Right ventricle myocardium superior (tissue), 1 donor: ENCODE results near the gene HAUS1. TPM values are rescaled to one million over a fixed set of nuclear protein-coding genes. Genes with fewer than 3 reads are reported as not detected.
"Not testable (repeated sequence)": the region's sequence is repeated elsewhere in the genome, so short reads cannot be mapped to it uniquely, and the experiment has no call there.

Experiments used
- ATAC-seq: fragments of 200-7000 bp; cut with Tn5 transposase; one replicate; pipeline ENCODE4 v1.9.1; 2020; ENCODE audit warnings: mild to moderate bottlenecking; ENCODE audit not compliant: poor library complexity
- DNase-seq: peaks from one replicate; pipeline ENCODE4 v3.0.0-alpha.2; 2020
- intact Hi-C: fragments of 100-400 bp; cut with DNase I; formaldehyde crosslinking; loops from one replicate; pipeline ENCODE4 v1.11.2; 2022
- total RNA-seq: library from RNA; stranded (reverse); fragmentation: NEBNext Ultra II Directional; extraction: Animal tissue kit (Norgen Biotek cat#: 25700); gene quantifications from one replicate; pipeline ENCODE4 v1.2.1, GENCODE V29; 2021
- donor health status: DM: no; HTN: yes; CAD: no; lungs with severe emphysema.

Gene HAUS1
- total RNA-seq, 1 donor from 2014 or later: 5.5 TPM

GRCh38 chr18:46148810-46149209 lies 44.6 kb downstream of the HAUS1 start:
- peak; percentile 57 for ATAC-seq
- intact Hi-C loops: loop anchor here (5.0 to 10.0 kb wide), 2 partner anchors 376 to 508 kb away; partner anchors contain the start of gene LOXHD1

GRCh38 chr18:46152436-46152807 lies 48.2 kb downstream of the HAUS1 start:
- intact Hi-C loops: no loop called here
- peak; percentile 62 for DNase-seq
- peak; percentile 69 for ATAC-seq

More at GRCh38 chr18:46148810-46149209, 44.6 kb downstream of the HAUS1 start:
- no peak for DNase-seq

DNA sequence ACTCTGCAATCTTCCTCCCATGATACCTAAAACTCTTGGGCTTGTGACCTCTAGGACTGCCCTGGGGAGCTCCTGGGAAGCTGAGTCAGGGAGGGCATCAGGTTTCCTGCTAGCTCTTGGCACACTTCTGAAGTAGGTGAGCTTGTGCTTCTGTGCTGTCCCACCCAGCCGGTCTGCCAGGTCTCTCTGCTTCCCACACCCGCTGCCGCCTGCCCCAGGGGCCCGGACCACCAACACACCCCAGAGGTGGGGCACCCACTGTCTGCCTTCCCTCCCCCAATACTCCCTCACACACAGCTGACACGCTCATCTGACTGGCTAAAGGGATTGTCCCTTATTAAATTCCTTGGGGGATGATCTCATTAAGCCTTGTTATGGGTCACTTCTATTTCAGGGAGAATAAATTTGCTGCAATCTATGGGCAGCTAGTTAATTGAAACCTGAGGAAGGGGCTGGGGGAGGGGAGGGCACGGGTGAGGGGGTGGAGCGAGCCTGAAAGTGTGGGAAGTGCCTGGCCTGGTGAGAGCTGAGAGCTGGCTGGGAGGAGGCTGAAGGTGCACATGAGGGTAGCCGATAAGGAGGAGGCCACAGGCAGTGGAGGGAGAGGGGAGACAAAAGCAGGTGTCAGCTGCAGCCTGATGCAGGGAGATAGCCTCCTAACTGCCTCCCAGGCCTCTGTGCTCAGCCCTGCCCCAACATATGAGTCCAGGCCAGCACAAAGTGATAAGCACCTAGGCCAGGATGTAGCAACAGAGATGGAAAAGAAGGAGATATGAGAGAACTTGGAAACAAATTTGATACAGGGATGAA lies 48.8 kb downstream of the HAUS1 start:
- intact Hi-C loops: no loop called here
- ATAC-seq (peak; percentile 22), DNase-seq (no peak)

DNA sequence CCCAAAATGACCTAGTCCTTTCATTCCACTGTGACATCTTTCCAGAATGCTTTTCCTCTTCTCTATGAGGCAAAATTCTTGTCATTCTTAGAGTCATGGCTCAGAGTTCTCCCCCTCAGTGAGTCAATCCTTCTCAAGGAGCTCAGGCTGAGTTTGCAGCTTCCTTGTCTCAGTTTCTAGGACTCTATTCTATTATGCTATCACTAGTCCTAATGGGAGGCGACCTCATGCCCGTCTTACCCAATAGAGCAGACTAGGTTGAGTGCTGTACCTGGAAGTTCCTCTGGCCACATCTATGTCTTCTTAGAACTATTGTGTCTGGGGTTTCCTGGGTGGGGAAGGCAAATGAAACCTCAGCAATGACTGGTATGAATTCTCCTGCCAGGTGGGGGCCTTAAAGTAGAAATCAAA lies 51.5 kb downstream of the HAUS1 start:
- intact Hi-C loops: no loop called here
- DNase-seq: no peak
- ATAC-seq: no peak

- ATAC-seq (no peak), DNase-seq (no peak)
- intact Hi-C loops: no loop called here
Measured at GRCh38 chr18:46156124-46156745, 52.0 kb downstream of the HAUS1 start.

- no peak for ATAC-seq
- intact Hi-C loops: no loop called here
- no peak for DNase-seq
Measured at GRCh38 chr18:46156843-46157242, 52.7 kb downstream of the HAUS1 start.

DNA sequence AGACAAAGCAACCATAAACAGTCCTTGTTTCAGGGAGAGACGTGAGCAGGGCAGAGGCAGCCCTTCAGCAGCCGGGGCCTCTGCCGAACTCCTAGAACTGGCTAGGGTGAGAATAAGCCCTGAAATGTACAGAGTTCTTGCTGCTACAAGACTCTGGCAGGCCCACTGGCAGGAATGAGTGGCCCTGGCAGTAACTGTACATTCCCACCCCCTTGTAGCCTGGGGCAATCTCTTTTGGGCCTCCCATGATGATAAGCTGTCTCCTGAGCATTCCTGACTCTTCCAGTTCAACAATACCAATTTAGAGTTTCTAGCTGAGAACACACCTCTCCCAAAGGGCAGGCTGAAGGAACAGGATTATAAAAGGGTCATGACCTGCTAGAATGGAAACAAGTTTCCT lies 54.3 kb downstream of the HAUS1 start:
- DNase-seq (no peak), ATAC-seq (no peak)
- intact Hi-C loops: no loop called here

DNA sequence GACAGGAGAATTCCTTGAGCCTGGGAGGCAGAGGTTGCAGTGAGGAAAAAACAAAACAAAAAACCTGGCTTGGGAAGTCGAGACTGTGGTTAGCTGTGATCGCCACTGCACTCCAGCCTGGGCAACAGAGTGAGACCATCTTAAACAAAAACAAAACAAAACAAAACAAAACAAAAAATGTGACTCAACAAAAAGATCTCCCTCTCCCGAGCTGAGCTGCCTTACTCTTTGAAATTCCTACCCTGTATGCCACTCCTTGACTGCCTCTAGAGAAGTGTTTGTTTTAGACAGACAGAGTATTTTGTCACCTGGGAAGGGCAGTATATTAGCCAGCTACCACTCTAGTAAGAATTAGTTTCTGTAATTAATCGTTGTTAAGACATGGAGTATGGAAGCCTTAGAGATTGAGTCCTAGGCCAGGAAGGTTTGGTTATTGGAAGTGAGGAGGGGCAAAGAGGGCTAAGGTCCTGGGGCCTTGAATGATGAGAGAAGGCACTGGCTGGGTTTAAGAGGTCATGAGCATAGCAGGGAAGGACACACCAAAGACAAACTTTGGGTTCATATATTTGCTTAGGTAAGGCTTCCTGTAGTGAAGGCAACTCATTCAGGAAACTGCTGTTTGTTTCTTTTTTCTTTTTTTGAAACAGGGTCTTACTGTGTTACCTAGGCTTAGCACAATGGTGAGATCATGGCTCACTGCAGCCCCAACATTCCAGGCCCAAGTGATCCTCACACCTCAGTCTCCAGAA lies 56.0 kb downstream of the HAUS1 start:
- DNase-seq: no peak
- no peak for ATAC-seq
- intact Hi-C loops: no loop called here

DNA sequence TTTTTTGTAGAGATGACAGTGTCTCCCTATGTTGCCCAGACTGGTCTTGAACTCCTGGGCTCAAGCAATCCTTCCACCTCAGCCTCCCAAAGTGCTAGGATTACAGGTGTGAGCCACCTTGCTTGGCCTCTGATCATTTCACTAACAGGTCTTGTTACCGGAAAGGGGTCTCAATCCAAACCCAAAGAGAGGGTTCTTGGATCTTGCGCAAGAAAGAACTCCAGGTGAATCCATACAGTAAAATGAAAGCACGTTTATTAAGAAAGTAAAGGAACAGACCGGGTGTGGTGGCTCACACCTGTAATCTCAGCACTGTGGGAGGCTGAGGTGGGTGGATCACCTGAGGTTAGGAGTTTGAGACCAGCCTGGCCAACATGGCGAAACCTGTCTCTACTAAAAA lies 56.7 kb downstream of the HAUS1 start:
- DNase-seq, ATAC-seq, intact Hi-C loops: not testable (repeated sequence)

GRCh38 chr18:46161703-46162396 lies 57.7 kb downstream of the HAUS1 start:
- intact Hi-C loops: no loop called here
- ATAC-seq (no peak), DNase-seq (no peak)

DNA sequence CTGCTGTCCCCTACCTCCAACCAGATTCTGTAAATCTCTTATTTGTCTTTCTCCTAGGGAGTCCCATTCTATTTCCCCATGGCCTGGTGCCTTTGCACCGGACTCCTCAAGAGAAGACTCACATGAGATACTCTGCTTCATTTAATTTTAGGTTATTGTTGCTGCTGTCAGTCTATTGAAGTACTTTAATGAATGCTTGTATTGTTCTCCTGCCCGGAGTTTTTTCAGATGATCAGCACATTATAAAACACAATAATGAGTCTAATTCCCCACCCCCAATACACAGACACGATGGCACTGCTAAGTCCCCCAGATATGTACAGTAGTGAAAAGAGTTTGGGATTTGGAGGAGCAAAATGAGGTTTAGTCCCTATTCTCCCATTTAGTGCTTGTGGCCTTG lies 58.9 kb downstream of the HAUS1 start:
- intact Hi-C loops: no loop called here
- no peak for DNase-seq
- ATAC-seq: no peak

GRCh38 chr18:46163941-46164499 lies 59.8 kb downstream of the HAUS1 start:
- intact Hi-C loops: no loop called here
- no peak for ATAC-seq
- no peak for DNase-seq

DNA sequence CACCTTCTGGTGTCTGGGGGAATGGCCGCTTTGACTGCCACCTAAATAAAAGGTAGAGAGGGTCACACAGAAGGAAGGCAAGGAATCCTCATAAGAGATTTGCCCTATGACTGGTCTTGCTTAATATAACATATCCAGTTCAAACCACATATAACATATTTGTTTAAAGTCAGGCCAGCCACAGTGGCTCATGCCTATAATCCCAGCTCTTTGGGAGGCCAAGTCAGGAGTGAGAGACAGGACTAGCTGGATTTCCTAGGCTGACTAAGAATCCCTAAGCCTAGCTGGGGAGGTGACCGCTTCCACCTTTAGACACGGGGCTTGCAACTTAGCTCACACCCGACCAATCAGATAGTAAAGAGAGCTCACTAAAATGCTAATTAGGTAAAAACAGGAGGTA lies 60.3 kb downstream of the HAUS1 start:
- DNase-seq, intact Hi-C loops, ATAC-seq: not testable (repeated sequence)

DNA sequence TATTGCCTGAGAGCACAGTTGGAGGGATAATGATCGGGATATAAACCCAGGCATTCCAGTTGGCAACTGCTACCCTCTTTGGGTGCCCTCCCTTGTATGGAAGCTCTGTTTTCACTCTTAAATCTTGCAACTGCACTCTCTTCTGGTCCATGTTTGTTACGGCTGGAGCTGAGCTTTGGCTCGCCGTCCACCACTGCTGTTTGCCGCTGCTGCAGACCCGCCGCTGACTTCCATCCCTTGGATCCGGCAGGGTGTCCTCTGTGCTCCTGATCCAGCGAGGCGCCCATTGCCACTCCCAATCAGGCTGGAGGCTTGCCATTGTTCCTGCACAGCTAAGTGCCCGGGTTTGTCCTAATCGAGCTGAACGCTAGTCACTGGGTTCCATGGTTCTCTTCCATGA lies 60.7 kb downstream of the HAUS1 start:
- ATAC-seq: no peak
- DNase-seq: no peak
- intact Hi-C loops: no loop called here

DNA sequence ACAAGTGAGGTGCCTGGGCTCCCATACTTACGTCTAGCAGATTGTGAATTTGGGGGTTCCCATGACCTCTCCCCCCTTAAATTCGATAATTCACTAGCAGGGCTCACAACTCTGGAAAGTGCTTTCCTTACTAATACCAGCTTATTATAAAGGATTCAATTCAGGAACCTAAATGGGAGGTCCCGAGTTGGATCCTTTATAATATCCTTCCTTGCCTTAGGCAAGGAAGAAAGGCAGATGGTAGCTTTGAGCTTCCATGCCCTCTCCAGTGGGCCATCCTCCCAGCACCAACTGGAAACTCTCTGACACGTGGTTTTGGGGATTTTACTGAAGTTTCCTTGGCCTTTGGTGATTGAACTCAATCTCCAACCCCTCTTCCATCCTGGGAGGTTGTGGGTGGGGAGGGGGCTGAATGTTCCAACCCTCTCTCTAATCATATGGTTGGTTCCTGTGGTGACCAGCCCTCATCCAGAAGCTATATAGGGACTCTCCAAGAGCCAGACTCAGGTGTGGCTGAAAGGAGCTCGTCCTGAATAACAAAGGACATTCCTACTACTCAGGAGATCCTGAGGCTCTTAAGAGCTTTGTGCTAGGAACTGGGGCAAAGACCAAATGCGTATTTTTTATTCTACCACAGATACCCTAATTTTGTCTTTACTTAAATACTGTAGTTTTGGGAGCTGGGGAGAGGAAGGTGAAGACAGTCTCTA lies 62.2 kb downstream of the HAUS1 start:
- intact Hi-C loops: no loop called here
- no peak for ATAC-seq
- DNase-seq: no peak

- ATAC-seq: no peak
- intact Hi-C loops: no loop called here
- DNase-seq: no peak
Measured at GRCh38 chr18:46167971-46168370, 63.8 kb downstream of the HAUS1 start.

DNA sequence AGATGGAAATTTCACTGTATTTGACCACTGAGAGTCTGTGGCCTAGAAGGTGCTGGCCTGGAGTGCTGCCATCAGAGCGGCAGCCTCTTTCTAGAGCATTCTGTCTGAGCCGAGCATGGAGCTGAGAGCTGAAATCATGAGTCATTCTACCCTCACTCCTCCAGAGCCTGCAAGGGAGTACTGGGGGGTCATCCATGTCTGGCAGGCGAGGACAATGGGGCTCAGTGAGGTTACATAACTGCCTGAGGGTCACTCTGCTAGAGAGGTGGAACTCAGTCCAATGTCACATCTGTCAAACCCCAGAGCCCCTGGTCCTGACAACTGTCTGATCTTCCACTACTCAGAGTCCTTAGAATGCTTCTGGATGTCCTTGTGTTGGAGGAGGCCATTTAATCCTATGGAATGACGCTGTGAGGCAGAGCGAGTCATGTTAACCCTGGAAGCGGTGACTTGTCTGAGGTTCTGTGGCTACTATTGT lies 65.3 kb downstream of the HAUS1 start:
- ATAC-seq (no peak), DNase-seq (no peak)
- intact Hi-C loops: no loop called here

DNA sequence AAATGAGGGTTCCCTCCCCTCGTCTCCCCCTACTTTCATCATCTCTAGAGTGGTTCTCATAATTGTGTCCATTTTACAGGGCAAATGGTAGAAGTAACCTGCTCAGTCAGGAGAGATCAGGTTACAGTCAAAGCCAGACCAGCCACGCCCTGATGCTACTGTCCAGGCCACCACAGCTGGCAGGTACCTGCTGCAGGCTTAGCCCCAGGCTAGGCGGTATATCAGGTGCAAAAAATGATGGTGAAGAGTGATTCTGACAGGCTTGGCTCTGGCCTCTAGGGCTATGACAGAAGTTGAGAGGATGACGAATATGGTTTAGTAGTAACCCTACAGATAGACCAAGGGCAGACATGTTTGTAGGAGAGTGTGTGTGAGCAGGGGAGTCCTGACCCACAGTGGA lies 67.1 kb downstream of the HAUS1 start:
- no peak for DNase-seq
- intact Hi-C loops: loop anchor here (5.0 to 10.0 kb wide), 3 partner anchors 96 to 486 kb away; partner anchors contain the start of gene LOXHD1
- ATAC-seq: no peak
